Esophagus squamous epithelium (tissue), 5 donors: ENCODE measurements around the gene INTS2. TPM values are rescaled to one million over a fixed set of nuclear protein-coding genes. Genes with fewer than 3 reads are reported as not detected.

ENCODE experiments used
- DNase-seq: peaks from one replicate; lab custom pipeline; 2025; lab: John Stamatoyannopoulos, UW
- H3K27ac ChIP-seq, 4 donors: fragments of 200-600 bp; sonication (generic); one replicate each; pipeline ENCODE4 v1.5.1; 2016 to 2019; ENCODE audit warnings: mild to moderate bottlenecking in 1 of 4
- H3K27me3 ChIP-seq, 4 donors: fragments of 200-600 bp; sonication (generic); 1 replicate in 3 of 4; 2 replicates in 1 of 4; pipeline versions ENCODE4 v1.5.1 to v1.6.0; 2017 to 2021; ENCODE audit warnings: antibody characterized with exemption in 1 of 4
- H3K36me3 ChIP-seq, 3 donors: fragments of 200-600 bp; sonication (generic); one replicate each; pipeline ENCODE4 v1.5.1; 2016 to 2019
- H3K4me1 ChIP-seq, 3 donors: fragments of 200-600 bp; sonication (generic); one replicate each; pipeline ENCODE4 v1.5.1; 2017 to 2019
- H3K4me3 ChIP-seq, 4 donors: fragments of 200-600 bp; sonication (generic); 1 replicate in 3 of 4; 2 replicates in 1 of 4; pipeline ENCODE4 v1.5.1; 2016 to 2019; ENCODE audit warnings: mild to moderate bottlenecking in 2 of 4, moderate library complexity in 1 of 4
- H3K9me3 ChIP-seq, 3 donors: fragments of 200-600 bp; sonication (generic); one replicate each; pipeline ENCODE4 v1.5.1; 2016 to 2019
- POLR2A ChIP-seq, 4 donors: fragments of 450-650 bp; IDR thresholded peaks; one replicate each; pipeline ENCODE4 v1.6.1; 2017; ENCODE audit warnings: antibody characterized with exemption in 4 of 4, mild to moderate bottlenecking in 4 of 4, moderate library complexity in 3 of 4
- WGBS, 2 donors: methylation state at CpG; one replicate each; pipeline ENCODE4 v1.1.5; 2018; 5-methylcytosine and 5-hydroxymethylcytosine counted together
- intact Hi-C: fragments of 100-400 bp; cut with DNase I; formaldehyde crosslinking; loops from one replicate; pipeline ENCODE4 v1.15.0; 2022
- total RNA-seq, 4 donors: library from RNA; depleted of rRNA; stranded (reverse); fragments of >200 nt; gene quantifications; one replicate each; pipeline ENCODE4 v1.1.0, GENCODE V29; 2016
- TF ChIP-seq, protein P1 (sequence below), 6 experiments: fragments of 450-650 bp in 4 of 6; fragments of 200-600 bp in 2 of 6; sonication (generic) in 2 of 6; IDR thresholded peaks; one replicate each; pipeline ENCODE4 v1.5.1; 2016 to 2019; ENCODE audit warnings: antibody characterized with exemption in 6 of 6, mild to moderate bottlenecking in 4 of 6, moderate library complexity in 4 of 6
- donor health status: DM: yes; HTN: yes; CAD: no.

INTS2 gene
- total RNA-seq, 4 donors from 2014 or later: 7.6 to 11.8 (median 10.7) TPM

DNA sequence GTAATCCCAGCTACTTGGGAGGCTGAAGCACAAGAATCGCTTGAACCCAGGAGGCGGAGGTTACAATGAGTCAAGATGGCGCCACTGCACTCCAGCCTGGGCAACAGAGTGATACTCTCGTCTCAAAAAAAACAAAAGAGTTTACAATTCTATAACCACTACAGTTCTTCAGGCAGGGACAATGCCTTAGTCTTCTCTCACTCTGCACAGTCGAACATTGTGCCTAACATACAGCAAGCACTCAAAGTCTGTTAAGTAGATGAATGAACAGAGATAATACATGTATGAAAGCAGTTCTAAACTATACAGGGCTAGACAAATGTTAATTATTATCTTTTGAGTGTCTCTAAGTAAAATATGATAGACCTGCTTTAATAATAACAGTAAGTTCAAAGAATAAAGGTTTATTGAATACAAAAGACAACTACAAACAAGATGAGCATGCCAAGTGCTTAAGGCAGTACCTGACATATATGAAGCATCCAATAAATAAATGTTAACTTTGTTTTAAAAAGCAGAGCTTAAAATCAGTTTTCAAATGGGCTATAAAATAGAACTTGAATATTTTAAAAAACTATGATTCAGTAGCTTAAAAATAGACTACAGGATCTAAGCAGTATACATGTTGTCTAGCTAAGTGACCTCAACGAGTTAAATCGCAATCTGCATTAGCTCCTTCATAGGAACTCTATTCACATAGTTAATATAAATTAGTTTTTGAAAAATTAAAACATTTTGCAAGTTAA, 19.3 kb downstream of the INTS2 start:
- peaks cover 0 to 98% (median 3%) of the 10 kb centered on the region in 3 donors for H3K36me3 ChIP-seq
- intact Hi-C loops: no loop called here
- no peak for DNase-seq
- no peak overlapping the region for H3K27ac ChIP-seq
- no peak overlapping the region for H3K4me3 ChIP-seq
- no peaks in the 10 kb centered on the region for H3K27me3 ChIP-seq
- 94 to 97% methylated on average over 7 of the region's 7 CpGs for WGBS, 2 donors
- TF ChIP-seq, protein P1, sequence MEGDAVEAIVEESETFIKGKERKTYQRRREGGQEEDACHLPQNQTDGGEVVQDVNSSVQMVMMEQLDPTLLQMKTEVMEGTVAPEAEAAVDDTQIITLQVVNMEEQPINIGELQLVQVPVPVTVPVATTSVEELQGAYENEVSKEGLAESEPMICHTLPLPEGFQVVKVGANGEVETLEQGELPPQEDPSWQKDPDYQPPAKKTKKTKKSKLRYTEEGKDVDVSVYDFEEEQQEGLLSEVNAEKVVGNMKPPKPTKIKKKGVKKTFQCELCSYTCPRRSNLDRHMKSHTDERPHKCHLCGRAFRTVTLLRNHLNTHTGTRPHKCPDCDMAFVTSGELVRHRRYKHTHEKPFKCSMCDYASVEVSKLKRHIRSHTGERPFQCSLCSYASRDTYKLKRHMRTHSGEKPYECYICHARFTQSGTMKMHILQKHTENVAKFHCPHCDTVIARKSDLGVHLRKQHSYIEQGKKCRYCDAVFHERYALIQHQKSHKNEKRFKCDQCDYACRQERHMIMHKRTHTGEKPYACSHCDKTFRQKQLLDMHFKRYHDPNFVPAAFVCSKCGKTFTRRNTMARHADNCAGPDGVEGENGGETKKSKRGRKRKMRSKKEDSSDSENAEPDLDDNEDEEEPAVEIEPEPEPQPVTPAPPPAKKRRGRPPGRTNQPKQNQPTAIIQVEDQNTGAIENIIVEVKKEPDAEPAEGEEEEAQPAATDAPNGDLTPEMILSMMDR (IDR thresholded peaks at IDR 0.05): no peak
- TF ChIP-seq POLR2A (IDR thresholded peaks at IDR 0.05): no peak
- H3K4me1 ChIP-seq: no peaks in the 10 kb centered on the region
- H3K9me3 ChIP-seq: no peaks in the 10 kb centered on the region

DNA sequence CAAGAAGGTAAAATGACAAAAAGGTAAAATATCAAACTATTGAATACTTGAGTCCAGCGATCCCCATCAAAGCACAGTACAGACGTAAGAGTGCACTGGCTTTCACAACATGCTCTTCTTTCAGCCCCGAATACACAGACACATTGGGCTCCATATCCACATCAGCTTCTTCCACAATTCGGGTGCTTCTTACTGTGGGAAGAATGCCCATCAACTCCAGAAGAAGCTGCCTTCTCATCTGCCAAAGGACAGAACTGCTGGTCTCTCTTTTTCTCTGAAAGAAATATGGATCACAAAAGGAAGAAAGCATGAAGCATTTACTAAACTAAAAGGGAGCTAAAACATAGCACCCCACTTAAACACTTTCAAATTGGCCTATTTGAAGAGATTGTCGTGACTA, 20.4 kb downstream of the INTS2 start:
- intact Hi-C loops: no loop called here
- no peak for DNase-seq
- TF ChIP-seq, protein P1 (IDR thresholded peaks at IDR 0.05): no peak
- TF ChIP-seq POLR2A (IDR thresholded peaks at IDR 0.05): no peak
- Histone ChIP-seq H3K36me3 (peaks cover 0 to 95% (median 3%) of the 10 kb centered on the region in 3 donors), H3K4me3 (no peak overlapping the region), H3K27ac (no peak overlapping the region), H3K4me1 (no peaks in the 10 kb centered on the region), H3K9me3 (no peaks in the 10 kb centered on the region), H3K27me3 (no peaks in the 10 kb centered on the region)
- 88 to 93% methylated on average over 5 of the region's 5 CpGs for WGBS, 2 donors

DNA sequence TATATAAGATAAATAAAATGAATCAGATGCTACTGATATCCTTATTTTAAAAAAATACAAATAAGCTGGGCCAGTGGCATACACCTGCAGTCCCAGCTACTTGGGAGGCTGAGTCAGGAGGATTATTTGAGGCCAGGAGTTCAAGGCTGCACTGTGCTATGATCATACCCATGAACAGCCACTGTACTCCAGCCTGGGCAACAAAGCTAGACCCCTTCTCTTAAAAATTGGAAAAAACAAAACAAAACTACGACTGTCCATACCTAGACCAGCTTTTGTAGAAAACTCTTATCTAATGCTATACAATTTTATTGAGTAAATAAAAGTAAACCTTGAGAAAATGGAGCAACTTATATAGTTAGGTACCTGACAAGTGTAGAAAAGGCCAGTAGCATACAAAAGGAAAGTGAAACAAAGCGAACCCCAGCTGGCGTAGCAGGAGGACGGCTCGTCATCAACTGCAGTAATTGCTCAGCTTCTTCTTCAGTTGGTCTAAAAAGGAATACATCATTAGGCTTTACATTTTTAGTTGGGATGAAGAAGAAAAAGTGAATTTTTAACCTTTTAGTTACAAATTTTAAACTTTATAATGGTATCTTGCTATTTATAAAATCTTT, 23.6 kb downstream of the INTS2 start:
- Histone ChIP-seq H3K27ac (no peak overlapping the region), H3K9me3 (no peaks in the 10 kb centered on the region), H3K27me3 (no peaks in the 10 kb centered on the region), H3K4me1 (no peaks in the 10 kb centered on the region), H3K4me3 (no peak overlapping the region), H3K36me3 (peaks cover 0 to 94% (median 3%) of the 10 kb centered on the region in 3 donors)
- DNase-seq: no peak
- TF ChIP-seq POLR2A (IDR thresholded peaks at IDR 0.05): no peak
- TF ChIP-seq, protein P1 (IDR thresholded peaks at IDR 0.05): no peak
- intact Hi-C loops: no loop called here
- 88 to 91% methylated on average over 5 of the region's 5 CpGs for WGBS, 2 donors

DNA sequence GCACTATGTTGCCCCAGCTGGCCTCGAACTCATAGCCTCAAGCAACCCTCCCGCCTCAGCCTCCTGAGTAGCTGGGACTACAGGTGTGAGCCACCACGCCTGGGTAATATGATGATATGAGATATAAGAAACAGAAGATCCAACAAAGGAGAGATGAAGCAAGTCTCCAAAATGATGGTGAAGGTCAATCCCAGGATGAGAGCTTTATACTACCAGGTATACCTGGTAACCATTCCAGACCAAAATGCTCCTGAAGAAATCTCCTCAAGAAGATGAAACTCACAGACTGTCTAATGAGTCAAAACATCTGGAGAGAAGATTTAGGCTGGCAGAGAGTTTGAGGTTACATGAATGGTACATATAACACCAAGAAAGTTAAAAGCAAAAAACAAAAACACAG, 24.5 kb downstream of the INTS2 start:
- no peaks in the 10 kb centered on the region for H3K4me1 ChIP-seq
- DNase-seq: no peak
- no peaks in the 10 kb centered on the region for H3K9me3 ChIP-seq
- no peak overlapping the region for H3K4me3 ChIP-seq
- TF ChIP-seq, protein P1 (IDR thresholded peaks at IDR 0.05): no peak
- no peak for TF ChIP-seq POLR2A (IDR thresholded peaks at IDR 0.05)
- WGBS, 2 donors: 96% methylated on average over 3 of the region's 3 CpGs
- no peak overlapping the region for H3K27ac ChIP-seq
- peaks cover 3 to 95% (median 7%) of the 10 kb centered on the region in 3 donors for H3K36me3 ChIP-seq
- no peaks in the 10 kb centered on the region for H3K27me3 ChIP-seq
- intact Hi-C loops: no loop called here

DNA sequence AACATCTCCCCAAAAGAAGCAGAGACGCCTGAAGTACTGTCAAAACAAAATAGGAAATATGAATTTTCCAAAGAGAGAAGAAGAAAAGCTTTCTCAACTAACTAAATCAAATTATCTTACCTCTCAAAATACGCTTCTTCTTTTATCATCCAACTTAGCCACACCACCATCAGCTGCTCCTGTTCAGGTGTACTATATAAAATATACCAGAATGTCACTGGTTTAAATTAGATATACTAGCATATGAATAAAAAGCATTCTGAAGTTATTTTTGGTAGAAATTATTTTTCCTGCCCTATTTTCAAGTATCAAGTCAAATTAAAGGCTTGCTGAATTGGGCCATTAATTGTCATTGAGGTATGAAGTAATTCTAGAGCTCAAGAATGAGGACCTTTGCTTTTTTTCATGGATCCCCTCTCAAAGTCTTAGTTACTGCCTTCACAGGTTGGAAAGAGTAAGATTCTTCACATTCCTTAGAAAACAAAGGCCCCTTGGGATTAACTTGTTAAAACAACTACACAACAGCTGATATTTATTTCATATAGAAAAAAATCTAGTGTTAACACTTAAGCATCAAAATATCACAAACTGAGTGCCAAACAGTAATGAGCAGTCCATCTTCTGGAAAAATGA, 30.1 kb downstream of the INTS2 start:
- DNase-seq: no peak
- Histone ChIP-seq H3K27me3 (no peaks in the 10 kb centered on the region), H3K4me1 (no peaks in the 10 kb centered on the region), H3K9me3 (no peaks in the 10 kb centered on the region), H3K36me3 (peaks cover 0 to 98% (median 7%) of the 10 kb centered on the region in 3 donors), H3K4me3 (no peak overlapping the region), H3K27ac (no peak overlapping the region)
- 83 to 93% methylated on average over 2 of the region's 2 CpGs for WGBS, 2 donors
- TF ChIP-seq, protein P1 (IDR thresholded peaks at IDR 0.05): no peak
- TF ChIP-seq POLR2A (IDR thresholded peaks at IDR 0.05): no peak
- intact Hi-C loops: no loop called here
